SK-N-DZ (cell line): ENCODE measurements around the gene DGKD.

Source experiments
- DNase-seq: peaks from one replicate; pipeline ENCODE4 v3.0.0-alpha.2; 2015; ENCODE audit warnings: low spot score

DGKD gene

GRCh38 chr2:233474308-233475160 lies 120.2 kb downstream of the DGKD start:
- no peak for DNase-seq

- no peak for DNase-seq
Measured at GRCh38 chr2:233476063-233476410, 121.7 kb downstream of the DGKD start.

GRCh38 chr2:233476651-233477547 lies 122.6 kb downstream of the DGKD start:
- DNase-seq = no peak

- DNase-seq = no peak
Measured at GRCh38 chr2:233477548-233478433, 123.5 kb downstream of the DGKD start.

- no peak for DNase-seq
Measured at GRCh38 chr2:233479616-233480489, 125.6 kb downstream of the DGKD start.

- DNase-seq = peak; percentile 18
Measured at GRCh38 chr2:233480490-233481202, 126.4 kb downstream of the DGKD start.

GRCh38 chr2:233481368-233482142 lies 127.3 kb downstream of the DGKD start:
- DNase-seq = no peak

- no peak for DNase-seq
Measured at GRCh38 chr2:233482616-233483015, 128.3 kb downstream of the DGKD start.

GRCh38 chr2:233485726-233486125 lies 131.4 kb downstream of the DGKD start:
- no peak for DNase-seq

- DNase-seq = no peak
Measured at GRCh38 chr2:233486357-233486756, 132.1 kb downstream of the DGKD start.

GRCh38 chr2:233486778-233487552 lies 132.7 kb downstream of the DGKD start:
- DNase-seq = no peak

- no peak for DNase-seq
Measured at GRCh38 chr2:233487748-233488345, 133.6 kb downstream of the DGKD start.

- no peak for DNase-seq
Measured at GRCh38 chr2:233489143-233489542, 134.8 kb downstream of the DGKD start.

GRCh38 chr2:233489666-233490065 lies 135.4 kb downstream of the DGKD start:
- DNase-seq = no peak

- DNase-seq = no peak
Measured at GRCh38 chr2:233490831-233491230, 136.5 kb downstream of the DGKD start.

GRCh38 chr2:233491326-233491725 lies 137.0 kb downstream of the DGKD start:
- no peak for DNase-seq

GRCh38 chr2:233492078-233492477 lies 137.8 kb downstream of the DGKD start:
- DNase-seq = no peak

GRCh38 chr2:233492751-233493150 lies 138.5 kb downstream of the DGKD start:
- DNase-seq = no peak
